ENCODE results near the gene ATP2C1.

GRCh38 chr3:130974201-130974600 lies 80.3 kb downstream of the ATP2C1 start:
- no peak for TF ChIP-seq CTCF (conservative IDR thresholded peaks at IDR 0.05 in 1 of 2, IDR thresholded peaks at IDR 0.05 in 1 of 2; ENCODE audit: low read depth in 1 of 2, low read length in 2 of 2)
- TF ChIP-seq EZH2 (IDR thresholded peaks at IDR 0.05; ENCODE audit: low read length, missing control alignments) = no peak
